HepG2 (cell line): Measurements from ENCODE around the gene METRN. TPM values are rescaled to one million over a fixed set of nuclear protein-coding genes. Genes with fewer than 3 reads are reported as not detected.

ENCODE experiments used
- ARID4A ChIP-seq: sonication (generic); formaldehyde crosslinking; IDR thresholded peaks from 2 replicates; pipeline ENCODE4 v1.5.0; 2020; ENCODE audit warnings: mild to moderate bottlenecking, missing genetic modification reagents, borderline replicate concordance
- FLYWCH1 ChIP-seq: sonication (generic); formaldehyde crosslinking; IDR thresholded peaks from 2 replicates; pipeline ENCODE4 v1.8.1; 2023; ENCODE audit warnings: mild to moderate bottlenecking, missing genetic modification reagents
- GMEB2 ChIP-seq: IDR thresholded peaks from 2 replicates; pipeline ENCODE4 v1.6.1; 2016; ENCODE audit warnings: missing biosample characterization, missing genetic modification reagents, low read depth
- HOXA7 ChIP-seq: sonication (generic); formaldehyde crosslinking; IDR thresholded peaks from 2 replicates; pipeline ENCODE4 v1.8.1; 2022; ENCODE audit warnings: mild to moderate bottlenecking, missing genetic modification reagents, moderate library complexity
- MAX ChIP-seq: IDR thresholded peaks from 2 replicates; pipeline ENCODE4 v1.6.1; 2012; ENCODE audit warnings: inconsistent platforms
- MXD3 ChIP-seq: IDR thresholded peaks from 2 replicates; pipeline ENCODE4 v1.6.1; 2016; ENCODE audit warnings: mild to moderate bottlenecking, missing biosample characterization, missing genetic modification reagents
- NPAS2 ChIP-seq: sonication (generic); formaldehyde crosslinking; IDR thresholded peaks from 2 replicates; pipeline ENCODE4 v1.8.0; 2022; ENCODE audit warnings: mild to moderate bottlenecking, missing genetic modification reagents, borderline replicate concordance
- NR2F1 ChIP-seq, 2 experiments: fragments of 450-650 bp in 1 of 2; formaldehyde crosslinking in 1 of 2; IDR thresholded peaks; 2 replicates each; pipeline versions ENCODE4 v1.5.0 to v1.6.1; 2016 to 2020; ENCODE audit warnings: mild to moderate bottlenecking in 1 of 2, missing compliant biosample characterization in 1 of 2, missing genetic modification reagents in 1 of 2, moderate library complexity in 1 of 2
- PAXIP1 ChIP-seq: sonication (generic); formaldehyde crosslinking; conservative IDR thresholded peaks from 2 replicates; pipeline ENCODE4 v1.4.0; 2020; ENCODE audit warnings: mild to moderate bottlenecking, missing genetic modification reagents, moderate library complexity
- SMAD3 ChIP-seq: sonication (generic); formaldehyde crosslinking; IDR thresholded peaks from 2 replicates; pipeline ENCODE4 v1.4.0; 2020; ENCODE audit warnings: missing genetic modification reagents
- ZBTB7B ChIP-seq: sonication (generic); formaldehyde crosslinking; IDR thresholded peaks from 2 replicates; pipeline ENCODE4 v1.4.0; 2020; ENCODE audit warnings: missing genetic modification reagents
- ZNF20 ChIP-seq: sonication (generic); formaldehyde crosslinking; IDR thresholded peaks from 2 replicates; pipeline ENCODE4 v1.4.0; 2020; ENCODE audit warnings: mild to moderate bottlenecking, moderate library complexity, missing genetic modification reagents
- ZNF383 ChIP-seq: sonication (generic); formaldehyde crosslinking; IDR thresholded peaks from 2 replicates; pipeline ENCODE4 v1.4.0; 2020; ENCODE audit warnings: missing genetic modification reagents, mild to moderate bottlenecking, borderline replicate concordance
- ZNF574 ChIP-seq: sonication (generic); formaldehyde crosslinking; IDR thresholded peaks from 2 replicates; pipeline ENCODE4 v1.4.0; 2020; ENCODE audit warnings: missing genetic modification reagents
- polyA plus RNA-seq, 8 experiments: library from polyadenylated mRNA; depleted of rRNA in 3 of 8; stranded (reverse) in 7 of 8; unstranded in 1 of 8; fragments of >200 nt; fragmentation: Illumina TruSeq in 4 of 8; extraction: Trizol in 4 of 8; gene quantifications; 2 replicates each; pipeline versions ENCODE4 v1.2.1 to v1.2.3, GENCODE V29; 2011 to 2016; ENCODE audit warnings: low read depth in 4 of 8, missing spikeins in 1 of 8, mixed read lengths in 1 of 8; ENCODE audit not compliant: insufficient read depth in 1 of 8
- total RNA-seq, 5 experiments: library from RNA; depleted of rRNA; stranded (reverse); fragments of >200 nt; fragmentation: Illumina TruSeq; extraction: Trizol; gene quantifications; 2 replicates each; pipeline ENCODE4 v1.2.3, GENCODE V29; 2016; ENCODE audit warnings: low read depth in 1 of 5

METRN gene
- total and polyA plus RNA-seq, 2 of the 13 experiments (the other 11 are each of a cell fraction or from before 2014, with no cell fraction given): 25.5 to 46.1 TPM

GRCh38 chr16:678858-679813, 35.8 kb upstream of the METRN start (continued):
- TF ChIP-seq PAXIP1 (CRISPR knock-in tag): peak; percentile 55
- peak; percentile 71 for TF ChIP-seq ARID4A (CRISPR knock-in tag)
- TF ChIP-seq HOXA7 (CRISPR knock-in tag): peak; percentile 70; the same call in 1 of the 2 replicates
- TF ChIP-seq ZNF383 (CRISPR knock-in tag): no peak
- TF ChIP-seq MXD3 (CRISPR knock-in tag): 0 out of 2 replicates have a peak, but pooled peaks have one; percentile 36
- peak; percentile 42; the same call in 1 of the 2 replicates for TF ChIP-seq MAX
- no peak for TF ChIP-seq NR2F1 (CRISPR knock-in tag; IDR thresholded peaks at IDR 0.05)
- peak; percentile 84 for TF ChIP-seq ZNF574 (CRISPR knock-in tag)
- TF ChIP-seq FLYWCH1 (CRISPR knock-in tag): no peak
- no peak for TF ChIP-seq SMAD3 (CRISPR knock-in tag)
- peak; percentile 81 for TF ChIP-seq ZBTB7B (CRISPR knock-in tag)
- no peak for TF ChIP-seq ZNF20 (CRISPR knock-in tag)
- no peak for TF ChIP-seq NPAS2 (CRISPR knock-in tag)
- TF ChIP-seq GMEB2: no peak
